Esophagus muscularis mucosa (tissue), 4 donors: ENCODE measurements around the gene MAN1B1. TPM values are rescaled to one million over a fixed set of nuclear protein-coding genes. Genes with fewer than 3 reads are reported as not detected.

ENCODE experiments used
- DNase-seq: peaks from one replicate; pipeline ENCODE4 v3.0.0-alpha.2; 2017; ENCODE audit errors: extremely low spot score
- H3K27ac ChIP-seq, 4 donors: fragments of 200-600 bp; sonication (generic); replicated peaks in 1 of 4; 1 replicate in 3 of 4; 2 replicates in 1 of 4; pipeline ENCODE4 v1.5.1; 2016 to 2019; ENCODE audit warnings: mild to moderate bottlenecking in 1 of 4
- H3K27me3 ChIP-seq, 4 donors: fragments of 200-600 bp; sonication (generic); one replicate each; pipeline versions ENCODE4 v1.5.1 to v1.6.0; 2016 to 2019
- H3K36me3 ChIP-seq, 4 donors: fragments of 200-600 bp; sonication (generic); one replicate each; pipeline ENCODE4 v1.5.1; 2016 to 2019
- H3K4me1 ChIP-seq, 4 donors: fragments of 200-600 bp; sonication (generic); one replicate each; pipeline ENCODE4 v1.5.1; 2016 to 2019
- H3K4me3 ChIP-seq, 4 donors: fragments of 200-600 bp; sonication (generic); 1 replicate in 2 of 4; 2 replicates in 2 of 4; pipeline ENCODE4 v1.5.1; 2016 to 2019; ENCODE audit warnings: mild to moderate bottlenecking in 4 of 4, moderate library complexity in 1 of 4
- H3K9me3 ChIP-seq, 4 donors: fragments of 200-600 bp; sonication (generic); 1 replicate in 3 of 4; 2 replicates in 1 of 4; pipeline ENCODE4 v1.5.1; 2016 to 2019
- EP300 ChIP-seq: sonication (generic); formaldehyde crosslinking; IDR thresholded peaks from one replicate; pipeline ENCODE4 v1.6.1; 2017; ENCODE audit warnings: antibody characterized with exemption
- POLR2A ChIP-seq: fragments of 450-650 bp; IDR thresholded peaks from one replicate; pipeline ENCODE4 v1.6.1; 2017; ENCODE audit warnings: antibody characterized with exemption, moderate library complexity, mild to moderate bottlenecking, low read depth
- POLR2AphosphoS5 ChIP-seq, 2 donors: sonication (generic); formaldehyde crosslinking; IDR thresholded peaks; one replicate each; pipeline ENCODE4 v1.6.1; 2017; ENCODE audit warnings: antibody characterized with exemption in 2 of 2
- WGBS: methylation state at CpG from one replicate; pipeline ENCODE4 v1.1.5; 2018; 5-methylcytosine and 5-hydroxymethylcytosine counted together
- intact Hi-C: fragments of 100-400 bp; cut with DNase I; formaldehyde crosslinking; loops from one replicate; pipeline ENCODE4 v1.15.1; 2023
- total RNA-seq, 4 donors: library from RNA; depleted of rRNA; stranded (reverse); fragments of >200 nt; gene quantifications; one replicate each; pipeline versions ENCODE4 v1.1.0 to v1.2.1, GENCODE V29; 2016
- TF ChIP-seq, protein P1 (sequence below), 3 experiments: fragments of 200-600 bp in 2 of 3; fragments of 450-650 bp in 1 of 3; sonication (generic) in 2 of 3; IDR thresholded peaks; one replicate each; pipeline ENCODE4 v1.5.1; 2017 to 2019; ENCODE audit warnings: antibody characterized with exemption in 3 of 3, mild to moderate bottlenecking in 2 of 3, moderate library complexity in 1 of 3

Gene MAN1B1
- total RNA-seq, 4 donors from 2014 or later: 22.4 to 36.6 (median 27.0) TPM

GRCh38 chr9:137069508-137070091 lies 17.2 kb upstream of the MAN1B1 start:
- peak overlapping the region; percentile 48 to 66 (median 54) for H3K4me3 ChIP-seq
- DNase-seq: no peak
- H3K36me3 ChIP-seq: no peaks in the 10 kb centered on the region
- H3K4me1 ChIP-seq: peaks cover 12 to 26% (median 24%) of the 10 kb centered on the region in 4 donors
- H3K27ac ChIP-seq: no peak overlapping the region
- TF ChIP-seq, protein P1, sequence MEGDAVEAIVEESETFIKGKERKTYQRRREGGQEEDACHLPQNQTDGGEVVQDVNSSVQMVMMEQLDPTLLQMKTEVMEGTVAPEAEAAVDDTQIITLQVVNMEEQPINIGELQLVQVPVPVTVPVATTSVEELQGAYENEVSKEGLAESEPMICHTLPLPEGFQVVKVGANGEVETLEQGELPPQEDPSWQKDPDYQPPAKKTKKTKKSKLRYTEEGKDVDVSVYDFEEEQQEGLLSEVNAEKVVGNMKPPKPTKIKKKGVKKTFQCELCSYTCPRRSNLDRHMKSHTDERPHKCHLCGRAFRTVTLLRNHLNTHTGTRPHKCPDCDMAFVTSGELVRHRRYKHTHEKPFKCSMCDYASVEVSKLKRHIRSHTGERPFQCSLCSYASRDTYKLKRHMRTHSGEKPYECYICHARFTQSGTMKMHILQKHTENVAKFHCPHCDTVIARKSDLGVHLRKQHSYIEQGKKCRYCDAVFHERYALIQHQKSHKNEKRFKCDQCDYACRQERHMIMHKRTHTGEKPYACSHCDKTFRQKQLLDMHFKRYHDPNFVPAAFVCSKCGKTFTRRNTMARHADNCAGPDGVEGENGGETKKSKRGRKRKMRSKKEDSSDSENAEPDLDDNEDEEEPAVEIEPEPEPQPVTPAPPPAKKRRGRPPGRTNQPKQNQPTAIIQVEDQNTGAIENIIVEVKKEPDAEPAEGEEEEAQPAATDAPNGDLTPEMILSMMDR (IDR thresholded peaks at IDR 0.05): no peak
- no peak for TF ChIP-seq POLR2AphosphoS5 (IDR thresholded peaks at IDR 0.05)
- no peak for TF ChIP-seq EP300
- no peak for TF ChIP-seq POLR2A
- 42% methylated on average over 8 of the region's 52 CpGs for WGBS
- no peaks in the 10 kb centered on the region for H3K9me3 ChIP-seq
- intact Hi-C loops: no loop called here
- H3K27me3 ChIP-seq: peaks cover 0 to 32% (median 15%) of the 10 kb centered on the region in 4 donors

GRCh38 chr9:137070201-137070905 lies 16.4 kb upstream of the MAN1B1 start, which contains the start of gene SAPCD2:
SAPCD2 (minus strand) TSS chr9:137070557; CDS start chr9:137070460, 97 bp downstream.
- Histone ChIP-seq H3K36me3 (no peaks in the 10 kb centered on the region), H3K9me3 (no peaks in the 10 kb centered on the region), H3K27ac (peak within 1 kb of the TSS; percentile 50 to 62 (median 55)), H3K27me3 (peaks cover 0 to 25% (median 15%) of the 10 kb centered on the region in 4 donors), H3K4me3 (peak within 1 kb of the TSS; percentile 48 to 66 (median 54)), H3K4me1 (peaks cover 12 to 25% (median 24%) of the 10 kb centered on the region in 4 donors)
- peak; percentile 93 for DNase-seq
- intact Hi-C loops: no loop called here
- TF ChIP-seq POLR2A (no peak), POLR2AphosphoS5 (IDR thresholded peaks at IDR 0.05) (peak in 1 of 2 donors; percentile 20)
- WGBS: under 1% methylated on average over 54 of the region's 74 CpGs

DNA sequence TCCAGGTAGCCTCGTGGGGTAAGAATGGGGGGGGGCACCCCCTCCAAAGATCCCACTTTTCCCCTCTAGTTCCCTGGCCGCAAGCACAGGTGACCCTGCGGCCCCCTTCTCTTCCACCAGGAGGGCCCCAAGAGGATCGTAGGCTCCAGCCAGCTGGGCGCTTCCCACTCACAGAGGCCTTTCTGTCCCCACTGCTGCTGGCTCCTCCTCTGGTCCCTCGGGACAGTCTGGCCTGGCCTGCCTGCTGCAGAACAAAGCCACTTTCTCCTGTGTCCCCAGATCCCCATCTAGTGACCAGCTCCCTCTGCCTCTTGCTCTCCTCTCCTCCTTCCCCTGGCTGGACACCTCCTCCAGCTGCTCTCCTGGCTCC lies 15.9 kb upstream of the MAN1B1 start:
- Histone ChIP-seq H3K4me1 (peaks cover 12 to 25% (median 24%) of the 10 kb centered on the region in 4 donors), H3K27ac (peak overlapping the region; percentile 50 to 62 (median 55)), H3K36me3 (no peaks in the 10 kb centered on the region), H3K27me3 (peaks cover 0 to 25% (median 15%) of the 10 kb centered on the region in 4 donors), H3K9me3 (no peaks in the 10 kb centered on the region), H3K4me3 (peak overlapping the region; percentile 48 to 66 (median 54))
- DNase-seq: no peak
- TF ChIP-seq EP300 (no peak), POLR2A (no peak)
- TF ChIP-seq, protein P1 (IDR thresholded peaks at IDR 0.05): peak in 1 of 3 experiments; percentile 19
- WGBS: 32% methylated on average over 6 of the region's 6 CpGs
- intact Hi-C loops: no loop called here

DNA sequence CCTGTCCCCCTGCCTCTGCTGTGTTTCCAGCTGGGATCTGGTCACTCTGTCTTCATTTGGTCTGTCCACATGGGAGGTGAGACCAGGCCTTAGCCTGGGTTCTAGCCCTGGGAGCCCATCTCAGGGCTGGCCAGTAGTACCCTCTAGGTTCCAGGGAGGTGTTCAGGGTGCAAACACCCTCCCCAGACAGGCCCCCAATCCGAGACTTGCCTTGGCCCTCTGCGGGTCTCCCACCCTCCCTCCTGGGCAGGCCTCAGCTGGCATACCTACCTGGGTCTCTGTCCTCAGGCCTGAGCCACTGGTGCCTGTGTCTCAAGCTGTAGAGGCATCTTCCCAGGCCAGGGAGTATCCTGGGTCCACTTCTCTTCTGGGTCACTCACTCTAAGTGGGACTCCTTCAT lies 15.5 kb upstream of the MAN1B1 start:
- no peak for DNase-seq
- no peaks in the 10 kb centered on the region for H3K9me3 ChIP-seq
- no peaks in the 10 kb centered on the region for H3K36me3 ChIP-seq
- peak overlapping the region in 1 of 4 donors; percentile 36 for H3K27ac ChIP-seq
- peaks cover 12 to 25% (median 24%) of the 10 kb centered on the region in 4 donors for H3K4me1 ChIP-seq
- H3K27me3 ChIP-seq: peaks cover 0 to 25% (median 15%) of the 10 kb centered on the region in 4 donors
- WGBS: 80% methylated on average over 1 of the region's 2 CpGs
- TF ChIP-seq POLR2AphosphoS5 (IDR thresholded peaks at IDR 0.05) (no peak), EP300 (no peak), POLR2A (no peak)
- TF ChIP-seq, protein P1 (IDR thresholded peaks at IDR 0.05): no peak
- intact Hi-C loops: no loop called here
- no peak overlapping the region for H3K4me3 ChIP-seq

DNA sequence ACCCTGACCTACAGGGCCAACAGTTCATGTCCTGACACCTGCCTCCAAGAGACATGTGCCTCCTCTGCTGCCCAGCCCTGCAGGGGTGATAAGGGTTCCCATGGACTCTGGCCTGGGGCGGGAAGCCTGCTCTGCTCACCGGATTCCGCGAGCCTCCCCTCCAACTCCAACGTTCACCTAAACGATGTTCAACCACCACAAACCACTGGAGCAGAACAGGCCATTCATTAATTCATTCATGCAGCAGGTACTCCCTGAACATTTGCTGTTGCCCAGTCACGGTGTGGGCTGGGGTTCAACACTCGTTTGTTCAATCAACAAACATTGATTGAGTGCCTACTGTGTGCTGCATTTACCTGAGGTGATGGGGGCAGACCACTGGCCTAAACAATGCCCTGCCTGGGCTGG lies 12.8 kb upstream of the MAN1B1 start:
- no peak for TF ChIP-seq POLR2A
- TF ChIP-seq POLR2AphosphoS5 (IDR thresholded peaks at IDR 0.05): no peak
- TF ChIP-seq EP300: no peak
- TF ChIP-seq, protein P1 (IDR thresholded peaks at IDR 0.05): no peak
- 90% methylated on average over 8 of the region's 8 CpGs for WGBS
- H3K27me3 ChIP-seq: peaks cover 0 to 23% (median 8%) of the 10 kb centered on the region in 4 donors
- H3K36me3 ChIP-seq: peaks cover 0 to 5% (median 4%) of the 10 kb centered on the region in 4 donors
- H3K4me1 ChIP-seq: peaks cover 23 to 50% (median 47%) of the 10 kb centered on the region in 4 donors
- intact Hi-C loops: no loop called here
- no peak for DNase-seq
- H3K4me3 ChIP-seq: no peak overlapping the region
- no peak overlapping the region for H3K27ac ChIP-seq
- H3K9me3 ChIP-seq: no peaks in the 10 kb centered on the region
